Measurements from ENCODE around the gene SYNDIG1. TPM values are rescaled to one million over a fixed set of nuclear protein-coding genes. Genes with fewer than 3 reads are reported as not detected.

The SYNDIG1 gene
- total RNA-seq, 2 experiments from 2014 or later = not detected

DNA sequence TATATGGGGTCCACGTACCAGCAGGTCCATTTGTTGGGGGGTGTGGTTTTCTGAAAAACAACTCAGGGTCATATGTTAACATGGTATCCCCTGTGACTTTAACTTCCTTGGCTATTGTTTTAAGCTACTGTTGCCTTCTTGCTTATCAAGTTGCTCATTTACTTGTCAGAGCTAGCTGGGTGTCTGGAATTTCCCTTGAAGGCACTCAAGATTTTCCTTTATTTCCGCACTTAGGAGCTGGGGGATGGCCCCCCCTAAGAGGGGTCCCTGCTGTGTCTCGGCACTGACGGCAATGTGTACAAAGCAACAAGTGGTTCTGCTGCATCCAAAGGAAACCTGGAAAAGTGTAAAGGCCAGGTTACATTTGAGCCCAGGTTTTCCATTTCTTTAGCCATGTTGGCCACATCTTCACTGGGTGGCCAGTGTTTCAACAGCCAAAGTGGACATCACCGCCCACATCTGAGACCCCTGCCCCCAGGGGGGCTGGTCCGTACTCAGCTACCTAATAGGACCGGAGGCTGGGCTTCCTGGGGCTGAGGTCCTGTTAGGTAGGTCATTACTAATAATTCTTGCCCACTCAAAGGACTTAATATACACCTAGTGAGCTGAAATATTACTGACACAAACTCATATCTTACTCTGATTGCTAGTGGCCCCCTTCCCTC lies 24.8 kb upstream of the SYNDIG1 start:
- no peak for TF ChIP-seq EZH2phosphoT487 (IDR thresholded peaks at IDR 0.05; ENCODE audit: borderline replicate concordance, low read depth, low read length)
- TF ChIP-seq, protein P1, sequence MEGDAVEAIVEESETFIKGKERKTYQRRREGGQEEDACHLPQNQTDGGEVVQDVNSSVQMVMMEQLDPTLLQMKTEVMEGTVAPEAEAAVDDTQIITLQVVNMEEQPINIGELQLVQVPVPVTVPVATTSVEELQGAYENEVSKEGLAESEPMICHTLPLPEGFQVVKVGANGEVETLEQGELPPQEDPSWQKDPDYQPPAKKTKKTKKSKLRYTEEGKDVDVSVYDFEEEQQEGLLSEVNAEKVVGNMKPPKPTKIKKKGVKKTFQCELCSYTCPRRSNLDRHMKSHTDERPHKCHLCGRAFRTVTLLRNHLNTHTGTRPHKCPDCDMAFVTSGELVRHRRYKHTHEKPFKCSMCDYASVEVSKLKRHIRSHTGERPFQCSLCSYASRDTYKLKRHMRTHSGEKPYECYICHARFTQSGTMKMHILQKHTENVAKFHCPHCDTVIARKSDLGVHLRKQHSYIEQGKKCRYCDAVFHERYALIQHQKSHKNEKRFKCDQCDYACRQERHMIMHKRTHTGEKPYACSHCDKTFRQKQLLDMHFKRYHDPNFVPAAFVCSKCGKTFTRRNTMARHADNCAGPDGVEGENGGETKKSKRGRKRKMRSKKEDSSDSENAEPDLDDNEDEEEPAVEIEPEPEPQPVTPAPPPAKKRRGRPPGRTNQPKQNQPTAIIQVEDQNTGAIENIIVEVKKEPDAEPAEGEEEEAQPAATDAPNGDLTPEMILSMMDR (conservative IDR thresholded peaks at IDR 0.05; ENCODE audit: low read length) = no peak
- Histone ChIP-seq H4K20me1 (ENCODE audit: insufficient read depth, low read length) (no peaks in the 10 kb centered on the region), H3K9me2 (ENCODE audit: insufficient read depth, low read length) (no peaks in the 10 kb centered on the region), H3K79me2 (ENCODE audit: insufficient read depth, low read depth, low read length) (no peaks in the 10 kb centered on the region), H3K4me2 (ENCODE audit: low read length) (no peak overlapping the region), H2AFZ (ENCODE audit: low read length) (no peak overlapping the region), H3K4me3 (ENCODE audit: low read depth, low read length, poor library complexity, severe bottlenecking) (no peak overlapping the region), H3K9me3 (ENCODE audit: low read length) (no peaks in the 10 kb centered on the region), H3K27ac (ENCODE audit: low read depth, low read length, poor library complexity, severe bottlenecking) (no peak overlapping the region), H3K36me3 (ENCODE audit: insufficient read depth, low read length) (no peaks in the 10 kb centered on the region), H3K4me1 (ENCODE audit: insufficient read depth, low read length, poor library complexity, severe bottlenecking) (no peaks in the 10 kb centered on the region)
- no TSS peak for BruUV-seq (replicated peaks)
- intact Hi-C loops (cut with micrococcal nuclease; ENCODE audit: unreplicated experiment) = no loop called here
- POLR2A ChIA-PET = interaction anchor here (0.7 to 1.0 kb wide), 2 partner anchors 22 to 96 kb away, joined by 3 read pairs; no protein-coding TSS in a partner anchor
- CTCF ChIA-PET (ENCODE audit: unreplicated experiment) = no interaction called here
- DNase-seq (ENCODE audit: low spot score) = no peak

DNA sequence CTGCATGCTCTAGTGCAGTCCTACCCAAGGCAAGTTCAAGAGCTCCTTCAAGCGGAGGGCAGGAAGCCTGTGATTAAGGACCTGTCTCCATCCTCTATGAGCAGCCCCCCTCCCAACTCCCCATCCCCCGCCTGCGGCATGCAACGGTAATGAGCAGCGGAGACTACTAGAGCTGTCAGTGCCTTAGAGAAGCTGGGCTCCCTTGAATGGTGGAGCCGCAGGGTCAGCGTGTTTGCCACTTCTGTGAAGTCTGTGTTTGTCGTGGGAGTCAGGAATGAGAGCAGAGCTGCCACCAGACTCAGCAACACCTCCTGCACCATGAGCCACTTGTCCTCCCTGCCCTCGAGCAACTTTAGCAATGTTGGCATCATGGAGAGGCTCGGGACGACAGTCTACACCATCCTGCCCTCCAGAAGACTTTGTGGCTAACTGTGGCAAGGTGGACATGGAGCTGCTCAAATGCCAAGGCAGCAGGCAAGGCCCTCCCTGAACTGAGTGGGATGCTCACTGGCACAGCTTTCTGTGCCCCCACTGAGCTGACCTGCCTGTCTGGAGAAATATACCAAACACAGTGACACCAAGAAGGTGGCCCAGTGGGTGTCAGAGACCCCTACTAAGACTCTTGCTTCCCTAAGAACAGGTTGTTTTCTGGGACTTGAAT lies 23.8 kb upstream of the SYNDIG1 start:
- Histone ChIP-seq H3K79me2 (ENCODE audit: insufficient read depth, low read depth, low read length) (no peaks in the 10 kb centered on the region), H3K9me2 (ENCODE audit: insufficient read depth, low read length) (no peaks in the 10 kb centered on the region), H3K4me2 (ENCODE audit: low read length) (no peak overlapping the region), H3K36me3 (ENCODE audit: insufficient read depth, low read length) (no peaks in the 10 kb centered on the region), H3K9me3 (ENCODE audit: low read length) (no peaks in the 10 kb centered on the region), H4K20me1 (ENCODE audit: insufficient read depth, low read length) (no peaks in the 10 kb centered on the region), H3K4me3 (ENCODE audit: low read depth, low read length, poor library complexity, severe bottlenecking) (no peak overlapping the region), H3K4me1 (ENCODE audit: insufficient read depth, low read length, poor library complexity, severe bottlenecking) (no peaks in the 10 kb centered on the region), H2AFZ (ENCODE audit: low read length) (no peak overlapping the region), H3K27ac (ENCODE audit: low read depth, low read length, poor library complexity, severe bottlenecking) (no peak overlapping the region)
- no peak for TF ChIP-seq EZH2phosphoT487 (IDR thresholded peaks at IDR 0.05; ENCODE audit: borderline replicate concordance, low read depth, low read length)
- TF ChIP-seq, protein P1 (conservative IDR thresholded peaks at IDR 0.05; ENCODE audit: low read length) = no peak
- DNase-seq (ENCODE audit: low spot score) = no peak
- intact Hi-C loops (cut with micrococcal nuclease; ENCODE audit: unreplicated experiment) = no loop called here
- POLR2A ChIA-PET = no interaction called here
- CTCF ChIA-PET (ENCODE audit: unreplicated experiment) = no interaction called here
- BruUV-seq (replicated peaks) = no TSS peak

DNA sequence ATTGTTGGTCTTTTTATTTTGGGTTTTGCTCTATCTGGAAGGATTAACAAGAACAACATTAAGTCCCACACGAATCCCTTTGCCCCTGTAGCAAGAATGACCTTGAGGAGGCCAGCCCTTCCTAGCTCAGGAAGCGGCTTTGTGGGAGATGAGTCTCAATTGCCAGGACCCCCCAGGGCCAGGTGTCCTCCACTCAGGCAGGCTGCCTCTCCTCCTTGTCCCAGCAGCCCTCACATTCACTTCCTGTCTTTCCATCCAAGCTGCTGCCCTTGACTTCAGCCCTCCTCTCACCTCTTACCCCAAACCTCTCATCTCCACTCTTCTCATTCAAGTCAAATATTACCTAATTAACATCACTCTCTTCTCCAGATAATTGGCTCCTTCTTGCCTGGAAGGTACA lies 22.6 kb upstream of the SYNDIG1 start:
- BruUV-seq (replicated peaks) = no TSS peak
- H3K4me3 ChIP-seq (ENCODE audit: low read depth, low read length, poor library complexity, severe bottlenecking) = no peak overlapping the region
- TF ChIP-seq, protein P1 (conservative IDR thresholded peaks at IDR 0.05; ENCODE audit: low read length) = no peak
- TF ChIP-seq EZH2phosphoT487 (IDR thresholded peaks at IDR 0.05; ENCODE audit: borderline replicate concordance, low read depth, low read length) = no peak
- no peak overlapping the region for H3K27ac ChIP-seq (ENCODE audit: low read depth, low read length, poor library complexity, severe bottlenecking)
- ChIA-PET CTCF (ENCODE audit: unreplicated experiment) (no interaction called here), POLR2A (no interaction called here)
- no peak overlapping the region for H3K4me2 ChIP-seq (ENCODE audit: low read length)
- DNase-seq (ENCODE audit: low spot score) = no peak
- H3K9me2 ChIP-seq (ENCODE audit: insufficient read depth, low read length) = no peaks in the 10 kb centered on the region
- no peaks in the 10 kb centered on the region for H4K20me1 ChIP-seq (ENCODE audit: insufficient read depth, low read length)
- H3K36me3 ChIP-seq (ENCODE audit: insufficient read depth, low read length) = no peaks in the 10 kb centered on the region
- no peaks in the 10 kb centered on the region for H3K9me3 ChIP-seq (ENCODE audit: low read length)
- H3K79me2 ChIP-seq (ENCODE audit: insufficient read depth, low read depth, low read length) = no peaks in the 10 kb centered on the region
- no peaks in the 10 kb centered on the region for H3K4me1 ChIP-seq (ENCODE audit: insufficient read depth, low read length, poor library complexity, severe bottlenecking)
- intact Hi-C loops (cut with micrococcal nuclease; ENCODE audit: unreplicated experiment) = no loop called here
- no peak overlapping the region for H2AFZ ChIP-seq (ENCODE audit: low read length)
